Left ventricle myocardium inferior (tissue), 1 donor: ENCODE measurements around the gene ANXA5. TPM values are rescaled to one million over a fixed set of nuclear protein-coding genes. Genes with fewer than 3 reads are reported as not detected.

Experiments used
- DNase-seq: peaks from one replicate; pipeline ENCODE4 v3.0.0-alpha.2; 2020
- H3K27ac ChIP-seq: fragments of 200-600 bp; replicated peaks from 2 replicates; pipeline ENCODE4 v1.8.0; 2021
- H3K27me3 ChIP-seq: fragments of 200-600 bp; 2 replicates; pipeline ENCODE4 v1.8.0; 2021; ENCODE audit warnings: low read depth
- H3K36me3 ChIP-seq: fragments of 200-600 bp; 2 replicates; pipeline ENCODE4 v1.8.0; 2021
- H3K4me1 ChIP-seq: fragments of 200-600 bp; 2 replicates; pipeline ENCODE4 v1.8.0; 2021
- H3K4me3 ChIP-seq: fragments of 200-600 bp; 2 replicates; pipeline ENCODE4 v1.8.0; 2021; ENCODE audit warnings: mild to moderate bottlenecking, moderate library complexity
- H3K9me3 ChIP-seq: fragments of 200-600 bp; replicated peaks from 2 replicates; pipeline ENCODE4 v1.8.0; 2021
- intact Hi-C: fragments of 100-400 bp; cut with micrococcal nuclease; formaldehyde crosslinking; loops from one replicate; pipeline ENCODE4 v1.11.0; 2022
- total RNA-seq: library from RNA; stranded (reverse); fragmentation: NEBNext Ultra II Directional; extraction: Animal tissue kit (Norgen Biotek cat#: 25700); gene quantifications from one replicate; pipeline ENCODE4 v1.2.1, GENCODE V29; 2021
- TF ChIP-seq, protein P1 (sequence below): fragments of 200-600 bp; IDR thresholded peaks from 2 replicates; pipeline ENCODE4 v1.8.0; 2021; ENCODE audit warnings: antibody characterized with exemption, mild to moderate bottlenecking, borderline replicate concordance
- donor health status: DM: no; HTN: yes; CAD: no; lungs with severe emphysema.

ANXA5 gene
- total RNA-seq, 1 donor from 2014 or later, result 99.7 TPM

DNA sequence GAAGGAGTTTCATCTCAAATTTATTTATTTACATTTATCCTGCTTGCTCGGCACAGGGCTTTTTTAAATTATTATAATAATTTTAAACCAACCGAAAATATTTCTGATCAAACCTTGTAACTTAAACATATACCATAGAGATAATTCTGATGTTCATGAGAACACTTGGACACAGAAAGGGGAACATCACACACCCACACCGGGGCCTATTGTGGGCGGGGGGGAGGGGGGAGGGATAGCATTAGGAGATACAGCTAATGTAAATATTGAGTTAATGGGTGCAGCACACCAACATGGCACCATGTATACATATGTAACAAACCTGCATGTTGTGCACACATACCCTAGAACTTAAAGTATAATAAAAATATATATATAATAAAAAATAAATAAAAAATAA, 2.9 kb downstream of the ANXA5 start:
- H3K4me1 ChIP-seq, result peaks cover 87% of the 10 kb centered on the region
- peak overlapping the region; percentile 82 for H3K4me3 ChIP-seq

DNA sequence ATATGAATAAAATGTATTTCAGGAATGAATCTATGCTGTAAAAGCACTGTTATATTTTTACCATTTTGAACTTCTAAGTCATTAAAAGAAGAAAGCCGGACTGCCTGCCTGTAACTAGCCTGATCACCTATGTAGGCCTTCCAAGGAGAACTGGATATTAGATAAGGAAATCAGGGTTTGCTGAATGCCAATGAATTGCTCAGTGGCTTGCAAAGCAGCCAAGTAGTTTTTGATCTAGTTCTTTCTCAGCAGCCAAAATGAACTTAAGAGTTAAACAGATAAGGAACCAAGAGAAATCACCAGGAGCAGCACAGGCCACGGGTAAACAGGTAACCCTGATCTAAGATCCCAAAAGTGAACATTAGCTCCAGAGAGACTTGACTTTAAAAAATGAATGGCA, 3.3 kb downstream of the ANXA5 start:
- TF ChIP-seq, protein P1, sequence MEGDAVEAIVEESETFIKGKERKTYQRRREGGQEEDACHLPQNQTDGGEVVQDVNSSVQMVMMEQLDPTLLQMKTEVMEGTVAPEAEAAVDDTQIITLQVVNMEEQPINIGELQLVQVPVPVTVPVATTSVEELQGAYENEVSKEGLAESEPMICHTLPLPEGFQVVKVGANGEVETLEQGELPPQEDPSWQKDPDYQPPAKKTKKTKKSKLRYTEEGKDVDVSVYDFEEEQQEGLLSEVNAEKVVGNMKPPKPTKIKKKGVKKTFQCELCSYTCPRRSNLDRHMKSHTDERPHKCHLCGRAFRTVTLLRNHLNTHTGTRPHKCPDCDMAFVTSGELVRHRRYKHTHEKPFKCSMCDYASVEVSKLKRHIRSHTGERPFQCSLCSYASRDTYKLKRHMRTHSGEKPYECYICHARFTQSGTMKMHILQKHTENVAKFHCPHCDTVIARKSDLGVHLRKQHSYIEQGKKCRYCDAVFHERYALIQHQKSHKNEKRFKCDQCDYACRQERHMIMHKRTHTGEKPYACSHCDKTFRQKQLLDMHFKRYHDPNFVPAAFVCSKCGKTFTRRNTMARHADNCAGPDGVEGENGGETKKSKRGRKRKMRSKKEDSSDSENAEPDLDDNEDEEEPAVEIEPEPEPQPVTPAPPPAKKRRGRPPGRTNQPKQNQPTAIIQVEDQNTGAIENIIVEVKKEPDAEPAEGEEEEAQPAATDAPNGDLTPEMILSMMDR, result no peak
- Histone ChIP-seq H3K27ac (no peak overlapping the region), H3K9me3 (no peaks in the 10 kb centered on the region), H3K36me3 (no peaks in the 10 kb centered on the region), H3K4me3 (peak overlapping the region; percentile 3), H3K27me3 (no peaks in the 10 kb centered on the region), H3K4me1 (peaks cover 92% of the 10 kb centered on the region)
- DNase-seq, result no peak
- intact Hi-C loops, result no loop called here

More for the DNA sequence above, 2.9 kb downstream of the ANXA5 start:
- intact Hi-C loops, result no loop called here
- Histone ChIP-seq H3K27me3 (no peaks in the 10 kb centered on the region), H3K9me3 (no peaks in the 10 kb centered on the region), H3K36me3 (no peaks in the 10 kb centered on the region), H3K27ac (no peak overlapping the region)
- TF ChIP-seq, protein P1, result no peak
- DNase-seq, result no peak

- intact Hi-C loops, result no loop called here
- H3K27ac ChIP-seq, result peak overlapping the region; percentile 53
Observed at GRCh38 chr4:121692261-121692660, 4.5 kb downstream of the ANXA5 start.

GRCh38 chr4:121690001-121690400, 6.8 kb downstream of the ANXA5 start:
- Histone ChIP-seq H3K4me1 (peaks cover 76% of the 10 kb centered on the region), H3K9me3 (no peaks in the 10 kb centered on the region), H3K36me3 (peaks cover 21% of the 10 kb centered on the region), H3K4me3 (no peak overlapping the region), H3K27ac (peak overlapping the region; percentile 53), H3K27me3 (no peaks in the 10 kb centered on the region)
- intact Hi-C loops, result no loop called here
- TF ChIP-seq, protein P1, result no peak
- DNase-seq, result no peak

More at GRCh38 chr4:121692261-121692660, 4.5 kb downstream of the ANXA5 start:
- no peak for DNase-seq
- Histone ChIP-seq H3K9me3 (no peaks in the 10 kb centered on the region), H3K36me3 (no peaks in the 10 kb centered on the region), H3K4me1 (peaks cover 92% of the 10 kb centered on the region), H3K4me3 (no peak overlapping the region), H3K27me3 (no peaks in the 10 kb centered on the region)
- TF ChIP-seq, protein P1, result no peak

DNA sequence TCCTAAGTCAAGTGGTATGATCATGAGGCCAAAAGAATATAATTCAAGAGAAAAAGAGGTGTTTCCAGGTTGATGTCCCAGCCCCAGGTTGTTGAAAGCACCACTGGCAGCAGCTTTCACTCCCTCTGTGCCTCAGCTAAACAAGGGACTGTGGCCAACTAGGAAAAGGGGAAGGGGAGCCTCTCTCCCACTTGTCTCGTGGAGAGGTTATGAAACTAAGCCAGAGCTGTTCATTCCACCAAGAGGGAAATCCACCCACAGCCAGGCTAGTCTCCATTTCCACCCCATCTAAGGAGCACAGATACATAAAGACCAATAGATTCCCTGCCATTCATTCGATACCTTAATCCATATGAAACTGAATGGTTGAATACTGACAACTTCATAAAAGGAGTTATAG, 8.1 kb downstream of the ANXA5 start:
- no peak for DNase-seq
- H3K4me1 ChIP-seq, result peaks cover 69% of the 10 kb centered on the region
- peaks cover 30% of the 10 kb centered on the region for H3K36me3 ChIP-seq
- intact Hi-C loops, result no loop called here
- H3K27me3 ChIP-seq, result no peaks in the 10 kb centered on the region
- H3K4me3 ChIP-seq, result no peak overlapping the region
- H3K27ac ChIP-seq, result no peak overlapping the region
- TF ChIP-seq, protein P1, result no peak
- H3K9me3 ChIP-seq, result no peaks in the 10 kb centered on the region
